ENCODE data around the gene TCF4. TPM values are rescaled to one million over a fixed set of nuclear protein-coding genes. Genes with fewer than 3 reads are reported as not detected.

TCF4 gene
- total RNA-seq, 1 donor = 84.6 TPM

DNA sequence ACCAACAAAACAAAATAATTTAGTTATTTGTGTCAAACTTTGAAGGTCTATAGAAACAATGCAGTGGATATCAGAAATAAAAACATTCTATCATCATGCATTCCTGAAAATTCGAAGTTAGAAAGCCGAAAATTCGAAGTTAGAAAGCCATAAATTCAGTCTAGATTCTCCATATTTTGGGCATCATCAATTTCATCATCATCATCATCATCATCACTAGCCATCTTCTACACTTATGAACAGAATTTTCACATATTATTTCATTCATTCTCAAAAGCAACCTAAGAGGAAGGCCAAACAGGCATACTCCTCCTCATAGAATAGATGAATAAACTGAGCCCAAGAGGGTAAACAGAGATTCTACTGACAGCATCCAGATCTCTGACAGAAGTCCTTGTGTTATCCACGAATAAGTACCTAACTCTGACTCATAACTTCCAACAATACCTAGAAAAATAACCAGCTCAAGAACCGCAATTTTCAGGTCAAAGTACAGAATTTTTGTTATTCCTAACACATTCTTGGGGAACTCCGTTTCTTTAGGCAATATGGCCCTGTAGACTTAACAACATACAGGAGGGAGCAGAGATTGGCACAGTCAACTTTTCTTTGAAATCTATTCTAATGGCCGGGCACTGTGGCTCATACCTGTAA lies 84.7 kb downstream of the TCF4 start:
- TF ChIP-seq, protein P1, sequence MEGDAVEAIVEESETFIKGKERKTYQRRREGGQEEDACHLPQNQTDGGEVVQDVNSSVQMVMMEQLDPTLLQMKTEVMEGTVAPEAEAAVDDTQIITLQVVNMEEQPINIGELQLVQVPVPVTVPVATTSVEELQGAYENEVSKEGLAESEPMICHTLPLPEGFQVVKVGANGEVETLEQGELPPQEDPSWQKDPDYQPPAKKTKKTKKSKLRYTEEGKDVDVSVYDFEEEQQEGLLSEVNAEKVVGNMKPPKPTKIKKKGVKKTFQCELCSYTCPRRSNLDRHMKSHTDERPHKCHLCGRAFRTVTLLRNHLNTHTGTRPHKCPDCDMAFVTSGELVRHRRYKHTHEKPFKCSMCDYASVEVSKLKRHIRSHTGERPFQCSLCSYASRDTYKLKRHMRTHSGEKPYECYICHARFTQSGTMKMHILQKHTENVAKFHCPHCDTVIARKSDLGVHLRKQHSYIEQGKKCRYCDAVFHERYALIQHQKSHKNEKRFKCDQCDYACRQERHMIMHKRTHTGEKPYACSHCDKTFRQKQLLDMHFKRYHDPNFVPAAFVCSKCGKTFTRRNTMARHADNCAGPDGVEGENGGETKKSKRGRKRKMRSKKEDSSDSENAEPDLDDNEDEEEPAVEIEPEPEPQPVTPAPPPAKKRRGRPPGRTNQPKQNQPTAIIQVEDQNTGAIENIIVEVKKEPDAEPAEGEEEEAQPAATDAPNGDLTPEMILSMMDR (IDR thresholded peaks at IDR 0.05; ENCODE audit: insufficient read depth, low read depth, low read length) = no peak
- no peak overlapping the region for H3K4me3 ChIP-seq (ENCODE audit: low read depth, low read length)
- DNase-seq (ENCODE audit: low read depth) = no peak

DNA sequence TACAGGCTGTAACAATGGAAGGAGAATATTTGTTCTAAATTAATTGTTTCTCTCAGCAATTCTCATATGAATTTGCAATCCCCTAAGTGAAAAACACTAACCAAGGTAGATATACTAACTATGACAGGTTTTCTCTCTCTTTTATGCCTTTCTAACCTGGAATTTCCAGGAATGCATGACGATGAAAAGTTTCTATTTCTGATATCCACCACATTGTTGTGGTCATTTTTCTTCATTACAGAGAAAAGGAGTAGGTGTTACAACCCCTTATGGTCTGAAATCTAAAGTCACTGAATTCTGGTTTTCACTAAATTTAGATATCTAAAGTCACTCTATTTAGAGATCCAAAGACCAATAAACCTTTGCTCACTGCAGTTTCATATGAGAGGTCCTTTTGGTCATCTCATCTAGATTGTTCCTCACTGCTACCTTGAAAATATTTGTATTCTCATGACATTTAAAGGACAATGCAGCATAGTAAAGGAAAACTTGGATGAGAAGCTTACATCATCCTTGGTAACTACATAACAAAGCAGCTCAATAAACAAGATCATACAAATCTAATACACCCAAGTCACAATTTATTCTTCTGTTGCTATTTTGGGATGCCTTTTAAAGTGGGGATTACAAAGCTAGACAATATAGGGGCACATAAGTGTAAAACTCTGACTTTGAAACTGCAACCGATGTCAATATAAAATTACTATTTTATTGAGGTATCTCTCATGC lies 85.8 kb downstream of the TCF4 start:
- TF ChIP-seq, protein P1 (IDR thresholded peaks at IDR 0.05; ENCODE audit: insufficient read depth, low read depth, low read length) = no peak
- no peak overlapping the region for H3K4me3 ChIP-seq (ENCODE audit: low read depth, low read length)
- DNase-seq (ENCODE audit: low read depth) = no peak

DNA sequence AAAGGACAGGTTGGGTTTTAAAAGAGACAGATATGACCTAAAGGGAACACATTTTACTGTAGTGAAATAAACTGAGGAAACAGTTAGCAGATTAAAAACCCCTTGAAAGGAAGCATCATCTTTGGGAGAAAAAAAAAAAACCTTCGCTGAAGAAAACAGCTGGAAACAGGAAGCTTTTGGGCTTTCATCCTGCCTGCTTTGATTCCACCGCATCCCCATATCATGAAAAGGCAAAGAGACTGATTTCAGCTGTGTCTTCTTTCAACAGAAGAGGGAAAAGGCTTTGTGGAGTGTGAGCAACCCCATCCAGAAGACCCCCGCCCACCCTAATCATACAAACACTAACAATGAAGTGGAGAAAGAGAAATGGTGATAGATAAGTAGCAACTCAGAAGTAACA lies 86.4 kb downstream of the TCF4 start:
- no peak for DNase-seq (ENCODE audit: low read depth)
- TF ChIP-seq, protein P1 (IDR thresholded peaks at IDR 0.05; ENCODE audit: insufficient read depth, low read depth, low read length) = no peak
- H3K4me3 ChIP-seq (ENCODE audit: low read depth, low read length) = no peak overlapping the region

DNA sequence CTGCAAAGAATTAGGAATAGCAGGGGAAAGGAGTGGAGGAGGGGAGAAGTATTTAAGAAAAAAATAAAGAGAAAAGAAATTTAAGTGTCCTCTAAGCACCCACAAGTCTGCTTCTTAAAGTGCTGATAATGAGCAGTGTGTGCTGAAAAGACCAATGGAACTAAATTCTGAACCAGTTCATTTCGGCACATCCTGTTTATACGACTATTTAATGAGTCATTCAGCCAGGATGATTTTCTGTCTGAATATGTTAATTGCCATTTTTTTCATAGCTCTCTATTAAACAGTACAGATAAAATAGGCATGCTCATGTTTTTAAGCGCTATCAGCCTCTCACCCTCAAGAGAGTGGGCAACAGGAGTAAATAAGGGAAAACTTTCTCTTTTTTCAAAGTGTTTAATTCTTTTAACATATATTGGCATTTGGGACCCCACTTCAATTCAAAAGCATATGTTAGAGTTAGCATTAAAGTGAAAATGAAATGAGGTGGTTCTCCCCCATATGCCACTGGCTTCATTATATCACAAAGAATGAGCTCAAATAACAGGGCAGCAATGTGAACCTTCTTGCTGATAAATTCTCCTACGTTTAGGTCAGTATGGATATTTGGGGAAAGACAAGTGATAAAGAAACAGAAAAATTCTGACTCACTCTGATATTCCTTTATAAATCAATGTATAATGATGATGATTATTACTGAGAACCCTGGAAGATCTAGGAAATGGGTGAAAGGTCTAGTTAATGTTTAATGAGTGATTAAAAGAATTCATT lies 87.5 kb downstream of the TCF4 start:
- DNase-seq (ENCODE audit: low read depth) = peak; percentile 90
- TF ChIP-seq, protein P1 (IDR thresholded peaks at IDR 0.05; ENCODE audit: insufficient read depth, low read depth, low read length) = no peak
- H3K4me3 ChIP-seq (ENCODE audit: low read depth, low read length) = peak overlapping the region; percentile 24

DNA sequence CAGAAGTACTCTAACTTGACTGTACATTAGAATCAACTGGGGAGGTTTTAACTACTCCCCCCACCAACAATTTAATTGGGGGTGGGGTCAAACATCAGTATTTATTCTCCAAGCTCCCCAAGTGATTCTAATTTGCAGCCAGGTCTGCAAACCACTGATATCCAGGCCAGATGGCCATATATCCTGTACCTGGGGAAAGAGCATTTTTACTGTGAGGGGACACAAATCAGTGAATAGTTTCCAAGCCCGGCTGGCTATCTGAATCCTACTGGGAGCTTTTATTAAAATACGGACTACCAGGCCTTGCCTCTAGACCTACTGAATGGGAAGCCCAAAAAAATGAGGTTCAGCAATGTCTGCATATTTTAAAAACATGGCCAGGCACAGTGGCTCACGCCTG lies 88.5 kb downstream of the TCF4 start:
- H3K4me3 ChIP-seq (ENCODE audit: low read depth, low read length) = no peak overlapping the region
- DNase-seq (ENCODE audit: low read depth) = no peak
- TF ChIP-seq, protein P1 (IDR thresholded peaks at IDR 0.05; ENCODE audit: insufficient read depth, low read depth, low read length) = no peak

DNA sequence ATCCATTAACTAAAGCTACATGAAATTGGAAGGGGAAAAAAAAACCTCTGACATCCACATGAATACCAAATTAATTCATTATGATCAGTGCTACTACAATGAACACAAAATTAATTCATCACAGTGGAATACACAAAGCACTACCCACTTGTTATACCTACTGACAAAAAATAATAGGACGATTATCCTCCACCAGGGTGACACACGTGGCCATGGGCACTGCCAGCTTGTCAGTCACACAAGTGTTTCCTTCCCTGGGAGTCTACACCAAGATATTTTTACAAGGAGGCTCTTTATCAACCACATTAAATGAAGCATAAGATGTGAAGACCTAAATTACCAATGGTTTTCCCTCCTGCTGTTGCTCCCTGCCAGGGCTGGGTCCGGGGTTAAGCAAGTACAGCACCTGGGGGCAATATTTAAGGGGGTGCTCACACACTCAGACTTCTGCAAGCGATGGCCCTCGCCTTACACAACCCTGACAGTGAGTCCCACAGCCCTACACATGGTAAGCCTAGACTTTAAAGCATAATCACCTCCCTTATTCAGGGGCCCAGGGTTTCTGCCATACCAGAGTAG lies 90.1 kb downstream of the TCF4 start:
- no peak for DNase-seq (ENCODE audit: low read depth)
- no peak overlapping the region for H3K4me3 ChIP-seq (ENCODE audit: low read depth, low read length)
- TF ChIP-seq, protein P1 (IDR thresholded peaks at IDR 0.05; ENCODE audit: insufficient read depth, low read depth, low read length) = no peak
